GM21360 (cell line): ENCODE data around the gene GADL1.
A peak's percentile ranks its signal among the peaks of the same experiment; 100 is the strongest.

Experiments used
- ATAC-seq: cut with Tn5 transposase; IDR thresholded peaks from one replicate; pipeline ENCODE4 v1.9.1; 2021; ENCODE audit warnings: mild to moderate bottlenecking, moderate library complexity; ENCODE audit not compliant: unreplicated experiment

GADL1 gene

GRCh38 chr3:30761374-30761773, 133.1 kb downstream of the GADL1 start:
- no peak for ATAC-seq

GRCh38 chr3:30760737-30761136, 133.7 kb downstream of the GADL1 start:
- ATAC-seq = no peak

- no peak for ATAC-seq
These were observed 134.3 kb downstream of the GADL1 start for GRCh38 chr3:30760040-30760695.

GRCh38 chr3:30756218-30756617, 138.2 kb downstream of the GADL1 start:
- no peak for ATAC-seq

DNA sequence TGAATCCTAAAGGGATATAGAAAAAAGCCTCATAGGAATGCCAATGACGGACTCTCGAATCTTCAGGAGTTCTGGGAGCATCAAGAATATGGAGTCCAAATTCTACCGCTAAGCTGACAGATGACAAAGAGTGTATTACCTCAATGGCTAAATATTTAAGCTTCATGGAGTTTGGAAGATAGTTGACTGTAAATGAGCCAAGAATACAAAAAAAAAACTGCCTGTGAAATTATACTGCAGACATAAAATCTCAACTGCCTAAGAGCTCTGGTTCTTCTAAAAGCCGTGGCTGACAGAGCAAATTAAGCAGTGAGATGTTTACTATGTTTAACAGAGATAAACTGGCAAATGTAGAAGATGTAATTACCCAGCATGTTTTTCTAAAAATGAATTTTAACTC, 140.0 kb downstream of the GADL1 start:
- no peak for ATAC-seq

GRCh38 chr3:30753766-30754165, 140.7 kb downstream of the GADL1 start:
- ATAC-seq = no peak

- ATAC-seq = no peak
These were observed 141.5 kb downstream of the GADL1 start for GRCh38 chr3:30752970-30753369.

GRCh38 chr3:30752491-30752890, 142.0 kb downstream of the GADL1 start:
- ATAC-seq = no peak

DNA sequence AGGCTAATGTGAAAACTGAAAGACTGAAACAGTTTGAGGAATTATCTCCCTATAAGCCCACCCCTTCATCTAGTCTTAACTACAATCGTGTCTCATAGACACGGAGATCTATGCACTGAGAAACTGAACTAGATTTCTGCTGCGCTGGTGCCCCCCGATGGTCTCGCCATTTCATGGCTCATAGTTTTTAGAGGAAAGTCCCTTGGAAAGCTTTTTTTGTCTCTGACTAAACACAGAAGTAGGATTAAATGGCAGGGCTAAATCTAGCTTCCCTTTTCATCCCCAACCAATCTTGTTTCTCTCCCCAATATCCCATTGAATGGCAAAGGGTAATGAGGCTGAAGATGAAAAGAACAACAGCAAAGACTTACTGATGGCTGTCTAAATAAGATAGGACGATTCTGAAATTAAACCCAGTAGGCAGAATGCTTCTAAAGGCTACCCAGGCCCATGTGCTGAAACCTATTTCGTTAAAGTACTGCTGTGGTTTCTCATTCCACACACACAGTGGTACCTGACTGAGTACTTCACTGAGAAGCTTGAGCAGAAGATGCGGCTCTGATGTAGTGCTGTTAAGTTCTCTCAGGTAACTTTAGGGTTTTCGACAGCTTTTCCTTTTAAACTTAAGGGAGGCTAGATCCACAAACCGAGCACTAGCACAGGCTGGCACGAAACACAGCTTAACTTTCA, 142.7 kb downstream of the GADL1 start:
- ATAC-seq = peak; percentile 73

DNA sequence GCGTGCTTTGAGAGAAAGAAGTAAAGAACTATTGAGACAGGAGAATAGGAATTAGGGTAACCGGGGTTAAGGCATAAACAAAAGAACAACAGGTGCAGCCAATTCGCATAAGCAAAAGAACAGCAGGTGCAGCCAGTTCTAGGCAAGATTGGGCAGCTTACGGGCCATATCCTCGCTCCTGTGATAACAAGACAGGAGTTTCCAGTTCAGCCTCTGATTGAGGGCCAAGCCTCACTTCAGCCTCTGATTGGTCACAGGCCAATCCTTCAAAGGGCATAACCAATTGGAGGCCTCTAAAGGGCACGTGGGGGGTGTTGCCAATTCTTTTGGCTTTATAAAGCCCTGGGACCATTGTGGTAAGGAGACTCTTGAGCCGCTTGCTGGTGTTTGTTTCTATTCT, 143.5 kb downstream of the GADL1 start:
- no peak for ATAC-seq

DNA sequence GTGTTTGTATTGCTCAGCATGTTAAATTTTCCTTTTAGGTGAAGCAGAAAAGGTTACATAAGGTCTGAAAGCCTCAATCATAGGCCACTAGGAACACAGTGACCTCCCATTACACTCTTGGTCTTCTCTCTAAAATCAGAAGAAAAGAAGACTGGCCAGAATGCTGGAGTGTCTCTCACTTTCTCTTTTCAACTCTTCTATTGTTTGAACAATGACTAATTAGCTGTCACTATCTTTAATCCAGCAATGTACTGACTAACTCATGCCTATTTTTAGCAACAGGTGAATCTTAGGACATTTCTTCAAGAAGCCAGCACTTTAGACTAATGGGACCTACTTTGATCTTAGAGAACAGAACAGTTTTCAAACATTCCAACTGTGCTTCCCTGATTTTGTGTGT, 145.2 kb downstream of the GADL1 start:
- ATAC-seq = no peak

GRCh38 chr3:30747771-30748281, 146.6 kb downstream of the GADL1 start:
- ATAC-seq = no peak

GRCh38 chr3:30743641-30744317, 150.7 kb downstream of the GADL1 start:
- no peak for ATAC-seq

DNA sequence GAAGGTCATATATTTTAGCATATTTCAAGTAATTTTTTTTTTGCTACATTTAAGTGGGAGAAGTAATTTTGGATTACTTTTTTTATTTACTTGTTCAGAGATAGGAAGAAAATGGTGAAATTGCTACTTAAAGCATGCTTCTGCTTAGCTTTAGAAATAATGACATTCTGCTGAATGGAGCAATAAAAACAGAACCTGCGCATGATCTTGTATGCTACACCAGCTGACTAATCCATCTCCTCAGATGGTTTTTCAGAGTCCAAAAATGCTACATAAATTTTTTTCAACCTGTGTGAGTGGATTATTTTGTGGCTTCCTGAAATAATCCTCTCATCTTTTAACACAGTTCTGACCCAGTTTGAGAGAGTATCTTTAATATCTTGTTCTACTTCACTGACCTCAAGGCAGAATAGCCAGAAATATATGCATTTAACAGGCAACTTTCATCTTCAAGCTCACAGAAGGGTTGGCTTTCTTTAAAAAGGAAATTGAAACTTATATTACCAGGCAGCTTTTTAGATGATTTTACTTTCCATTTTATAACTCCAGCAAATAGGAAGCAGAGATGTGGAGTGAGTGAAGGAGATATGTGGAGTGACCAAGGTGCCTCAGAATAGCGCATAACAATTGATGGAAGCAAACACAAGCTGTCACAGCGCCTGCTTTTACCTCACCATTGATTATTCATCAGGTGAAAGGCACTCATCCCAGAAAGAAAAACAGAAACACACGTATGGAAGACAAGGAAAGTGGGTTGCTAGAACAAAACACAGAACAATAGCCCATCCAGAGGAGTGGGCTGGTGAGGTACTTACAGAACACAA, 151.5 kb downstream of the GADL1 start:
- no peak for ATAC-seq

DNA sequence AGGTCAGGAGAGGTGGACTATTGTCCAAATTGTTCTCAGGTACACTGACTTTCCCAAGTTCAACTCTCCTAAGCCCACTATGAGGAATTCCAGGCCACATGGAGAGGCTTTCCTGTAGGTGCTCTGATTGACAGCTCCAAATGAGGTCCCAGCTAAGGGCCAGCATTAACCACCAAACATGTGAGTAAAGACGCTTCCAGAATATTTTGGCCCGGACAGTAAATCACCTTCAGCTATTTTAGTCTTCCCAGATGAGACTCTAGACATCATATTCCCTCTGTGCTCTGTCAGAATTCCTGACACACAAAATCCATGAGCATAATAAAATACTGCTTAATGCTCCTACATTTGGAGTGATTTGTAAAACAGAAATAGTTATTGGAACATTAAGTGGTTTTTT, 152.6 kb downstream of the GADL1 start:
- no peak for ATAC-seq

DNA sequence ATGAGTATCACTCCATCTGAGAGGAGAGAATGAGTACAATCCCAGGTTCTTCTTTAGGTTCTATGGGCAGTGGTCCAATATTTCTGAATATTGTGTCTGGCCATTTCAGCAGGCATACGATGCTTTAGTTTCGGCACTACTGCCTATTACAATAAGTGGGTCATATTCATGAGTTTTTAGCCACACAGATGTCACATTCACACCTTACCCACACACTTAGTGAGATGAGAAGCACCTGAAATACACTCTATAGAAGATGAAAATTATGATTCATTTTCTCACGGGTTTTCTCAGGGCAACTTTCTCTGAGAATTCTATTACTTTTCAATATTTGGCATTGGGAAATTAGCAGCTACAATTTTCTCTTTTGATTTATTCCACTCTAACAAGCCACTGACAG, 155.9 kb downstream of the GADL1 start:
- no peak for ATAC-seq

DNA sequence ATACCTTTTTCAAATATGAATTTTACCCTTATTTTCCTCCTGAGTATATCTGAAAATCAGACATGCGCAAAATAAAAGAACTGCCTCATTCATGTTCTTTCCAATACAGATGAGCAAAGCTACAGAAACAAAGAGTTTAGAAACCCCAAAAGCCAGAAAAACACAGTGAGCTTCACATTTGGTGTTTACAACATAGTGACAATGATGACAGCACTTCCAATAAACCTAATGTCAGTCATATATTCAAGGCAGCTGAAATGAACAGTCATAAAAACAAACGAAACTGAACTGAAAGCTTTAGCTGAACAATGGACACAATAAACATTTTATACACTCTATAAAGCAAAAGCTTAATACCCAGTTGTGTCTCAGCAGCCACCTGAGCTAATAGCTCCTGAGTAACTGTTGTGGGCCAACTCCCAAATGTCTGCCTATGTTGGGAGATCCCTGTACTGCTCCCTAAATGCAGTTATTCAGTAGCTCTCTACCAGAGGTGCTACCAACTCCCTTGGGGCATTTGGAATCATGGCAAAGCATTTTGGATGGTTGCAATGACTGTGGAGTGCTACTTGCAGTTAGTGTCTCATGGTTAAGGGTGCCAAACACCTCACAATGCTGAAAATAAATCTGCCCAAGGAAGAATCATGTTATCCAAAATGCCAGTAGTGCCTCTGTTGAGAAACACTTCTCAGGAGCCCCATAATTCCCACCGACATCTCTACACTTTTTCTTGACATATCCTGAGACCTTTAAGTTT, 156.5 kb downstream of the GADL1 start:
- ATAC-seq = no peak

GRCh38 chr3:30733696-30734095, 160.8 kb downstream of the GADL1 start:
- no peak for ATAC-seq

DNA sequence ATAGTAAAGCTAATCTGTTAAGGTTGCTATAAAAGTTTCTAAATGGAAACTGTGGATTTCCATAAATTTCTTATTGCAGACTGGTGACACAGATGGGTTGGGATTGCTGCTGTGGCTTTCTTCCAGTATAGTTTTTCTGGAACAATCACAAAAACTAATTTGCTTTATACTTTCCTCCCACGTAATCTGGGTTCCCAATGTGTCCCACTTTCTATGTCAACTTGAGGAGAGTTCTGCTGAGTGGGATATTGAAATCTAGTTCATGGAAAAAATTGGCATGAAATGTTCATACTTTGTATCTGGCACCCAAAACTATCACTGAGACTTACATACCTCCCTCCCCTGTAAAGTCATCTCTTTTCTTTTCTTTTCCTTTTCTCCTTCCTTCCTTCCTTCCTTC, 161.3 kb downstream of the GADL1 start:
- ATAC-seq = no peak

DNA sequence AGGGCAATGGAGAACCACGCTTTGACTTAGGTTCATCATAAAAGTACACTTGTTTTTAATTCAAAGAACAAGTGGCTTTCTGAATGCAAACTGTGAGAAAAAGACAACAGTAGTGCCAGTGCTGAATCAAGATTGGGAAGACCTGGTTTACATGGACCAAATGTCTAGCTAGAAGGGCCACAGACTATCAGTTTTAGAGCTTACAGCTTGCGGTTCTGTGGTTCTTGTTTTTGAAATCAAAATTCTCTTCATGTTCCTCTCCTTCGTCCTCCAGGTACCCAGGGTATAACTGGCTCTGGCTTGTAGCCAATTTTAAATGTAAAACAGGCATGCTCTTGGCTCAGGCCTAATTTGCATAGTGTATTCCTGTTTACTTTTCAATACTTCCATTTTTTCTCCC, 163.5 kb downstream of the GADL1 start:
- ATAC-seq = no peak
